Neural cell (in vitro differentiated cells): ENCODE measurements around the gene CCDC201. TPM values are rescaled to one million over a fixed set of nuclear protein-coding genes. Genes with fewer than 3 reads are reported as not detected.

Source experiments
- H2AFZ ChIP-seq: fragments of 200-600, 300-800 bp; sonication (generic), shearing (Covaris generic); 2 replicates; pipeline ENCODE4 v1.6.0; 2014; ENCODE audit warnings: low read depth, mild to moderate bottlenecking, antibody characterized with exemption, low read length, moderate library complexity
- H3F3A ChIP-seq: fragments of 200-600 bp; shearing (Covaris generic); 2 replicates; pipeline ENCODE4 v1.6.1; 2016; ENCODE audit warnings: mild to moderate bottlenecking, moderate library complexity, mixed read lengths, antibody characterized with exemption, low read length; ENCODE audit not compliant: insufficient read depth, poor library complexity, severe bottlenecking
- H3K27ac ChIP-seq: fragments of 200-600, 300-800 bp; sonication (generic), shearing (Covaris generic); 2 replicates; pipeline ENCODE4 v1.5.1; 2014; ENCODE audit warnings: mild to moderate bottlenecking, low read length, moderate library complexity
- H3K27me3 ChIP-seq: fragments of 300-800, 200-600 bp; sonication (generic), shearing (Covaris generic); 2 replicates; pipeline ENCODE4 v1.6.0; 2014; ENCODE audit warnings: mild to moderate bottlenecking, low read depth, low read length, moderate library complexity; ENCODE audit not compliant: insufficient read depth
- H3K36me3 ChIP-seq: fragments of 300-800, 200-600 bp; sonication (generic), shearing (Covaris generic); 2 replicates; pipeline ENCODE4 v1.5.1; 2014; ENCODE audit warnings: mild to moderate bottlenecking, antibody characterized with exemption, low read length, moderate library complexity; ENCODE audit not compliant: insufficient read depth
- H3K4me2 ChIP-seq: fragments of 300-800, 200-600 bp; sonication (generic), shearing (Covaris generic); 2 replicates; pipeline ENCODE4 v1.6.0; 2014; ENCODE audit warnings: mild to moderate bottlenecking, low read length
- H3K4me3 ChIP-seq: fragments of 300-800, 200-600 bp; sonication (generic), shearing (Covaris generic); 2 replicates; pipeline ENCODE4 v1.5.1; 2014; ENCODE audit warnings: mild to moderate bottlenecking, low read length, moderate library complexity
- H3K79me2 ChIP-seq: fragments of 200-600 bp; shearing (Covaris generic); replicated peaks from 2 replicates; pipeline ENCODE4 v1.6.0; 2014; ENCODE audit warnings: mild to moderate bottlenecking, low read length, moderate library complexity; ENCODE audit not compliant: insufficient read depth
- H3K9ac ChIP-seq: fragments of 300-800, 200-600 bp; sonication (generic), shearing (Covaris generic); 2 replicates; pipeline ENCODE4 v1.6.1; 2016; ENCODE audit warnings: mild to moderate bottlenecking, low read length, mixed read lengths
- H3K9me2 ChIP-seq: fragments of 200-600 bp; shearing (Covaris generic); 2 replicates; pipeline ENCODE4 v1.6.1; 2016; ENCODE audit warnings: mild to moderate bottlenecking, low read length, mixed read lengths; ENCODE audit not compliant: insufficient read depth
- H3K9me3 ChIP-seq: fragments of 200-600, 300-800 bp; sonication (generic), shearing (Covaris generic); 2 replicates; pipeline ENCODE4 v1.6.1; 2016; ENCODE audit warnings: mild to moderate bottlenecking, mixed run types, low read length, moderate library complexity, mixed read lengths
- H4K20me1 ChIP-seq: fragments of 200-600 bp; shearing (Covaris generic); 2 replicates; pipeline ENCODE4 v1.6.1; 2016; ENCODE audit warnings: mild to moderate bottlenecking, mixed run types; ENCODE audit not compliant: insufficient read depth
- CTCF ChIP-seq: fragments of 450-650 bp; IDR thresholded peaks from 2 replicates; pipeline ENCODE4 v1.5.1; 2014; ENCODE audit warnings: antibody characterized with exemption, mild to moderate bottlenecking, moderate library complexity; ENCODE audit not compliant: poor library complexity, severe bottlenecking
- EP300 ChIP-seq: fragments of 450-650 bp; conservative IDR thresholded peaks from 2 replicates; pipeline ENCODE4 v1.6.1; 2014; ENCODE audit warnings: antibody characterized with exemption, mild to moderate bottlenecking, moderate library complexity; ENCODE audit not compliant: poor library complexity, severe bottlenecking
- EZH2 ChIP-seq: fragments of 200-600, 300-800 bp; shearing (Covaris generic), sonication (generic); IDR thresholded peaks from 2 replicates; pipeline ENCODE4 v1.6.1; 2014; ENCODE audit warnings: antibody characterized with exemption, low read length, borderline replicate concordance, mild to moderate bottlenecking; ENCODE audit not compliant: insufficient read depth, poor library complexity, severe bottlenecking
- MXI1 ChIP-seq: fragments of 450-650 bp; conservative IDR thresholded peaks from 2 replicates; pipeline ENCODE4 v1.6.1; 2014; ENCODE audit warnings: antibody characterized with exemption, mild to moderate bottlenecking; ENCODE audit not compliant: poor library complexity, severe bottlenecking
- POLR2AphosphoS5 ChIP-seq: IDR thresholded peaks from 2 replicates; pipeline ENCODE4 v1.6.1; 2012
- RAD21 ChIP-seq: fragments of 450-650 bp; conservative IDR thresholded peaks from 2 replicates; pipeline ENCODE4 v1.6.1; 2014; ENCODE audit warnings: antibody characterized with exemption, mild to moderate bottlenecking, moderate library complexity
- REST ChIP-seq: IDR thresholded peaks from 2 replicates; pipeline ENCODE4 v1.6.1; 2012; ENCODE audit warnings: borderline replicate concordance
- SMC3 ChIP-seq: fragments of 450-650 bp; conservative IDR thresholded peaks from 2 replicates; pipeline ENCODE4 v1.6.1; 2014; ENCODE audit warnings: antibody characterized with exemption, mild to moderate bottlenecking, moderate library complexity; ENCODE audit not compliant: poor library complexity
- TAF1 ChIP-seq: IDR thresholded peaks from 2 replicates; pipeline ENCODE4 v1.6.1; 2012; ENCODE audit warnings: low read depth
- polyA plus RNA-seq: library from polyadenylated mRNA; depleted of rRNA; stranded (reverse); fragments of >200 nt; gene quantifications from 2 replicates; pipeline ENCODE4 v1.2.3, GENCODE V29; 2014

The CCDC201 gene
- polyA plus RNA-seq, 1 donor from 2014 or later, result not detected

GRCh38 chr7:45911311-45911710 lies 38.4 kb upstream of the CCDC201 start:
- Histone ChIP-seq H3K79me2 (no peaks in the 10 kb centered on the region), H3F3A (no peaks in the 10 kb centered on the region), H3K9me2 (no peaks in the 10 kb centered on the region), H3K4me3 (no peak overlapping the region), H3K27ac (no peak overlapping the region), H3K9me3 (no peaks in the 10 kb centered on the region), H3K36me3 (no peaks in the 10 kb centered on the region), H3K9ac (no peak overlapping the region), H2AFZ (no peak overlapping the region), H4K20me1 (no peaks in the 10 kb centered on the region), H3K4me2 (no peak overlapping the region), H3K27me3 (no peaks in the 10 kb centered on the region)
- TF ChIP-seq EP300, result no peak
- no peak for TF ChIP-seq SMC3
- TF ChIP-seq EZH2, result no peak
- no peak for TF ChIP-seq MXI1
- TF ChIP-seq TAF1, result no peak
- no peak for TF ChIP-seq POLR2AphosphoS5
- no peak for TF ChIP-seq RAD21
- no peak for TF ChIP-seq REST
- no peak for TF ChIP-seq CTCF

- Histone ChIP-seq H3K9me2 (no peaks in the 10 kb centered on the region), H3K4me3 (no peak overlapping the region), H3K27me3 (no peaks in the 10 kb centered on the region), H3K9ac (no peak overlapping the region), H3K27ac (no peak overlapping the region), H3K79me2 (no peaks in the 10 kb centered on the region), H3F3A (no peaks in the 10 kb centered on the region), H3K36me3 (no peaks in the 10 kb centered on the region), H3K4me2 (no peak overlapping the region), H3K9me3 (no peaks in the 10 kb centered on the region), H2AFZ (no peak overlapping the region), H4K20me1 (no peaks in the 10 kb centered on the region)
- no peak for TF ChIP-seq MXI1
- TF ChIP-seq EZH2, result no peak
- TF ChIP-seq RAD21, result no peak
- no peak for TF ChIP-seq REST
- TF ChIP-seq POLR2AphosphoS5, result no peak
- TF ChIP-seq CTCF, result no peak
- TF ChIP-seq TAF1, result no peak
Observed at GRCh38 chr7:45910855-45911254, 38.0 kb upstream of the CCDC201 start.
